Neural progenitor cell (in vitro differentiated cells): Measurements from ENCODE around the gene PTPRN2. TPM values are rescaled to one million over a fixed set of nuclear protein-coding genes. Genes with fewer than 3 reads are reported as not detected.

Experiments
- DNase-seq: peaks from one replicate; pipeline ENCODE4 v3.0.0-alpha.2; 2016; ENCODE audit warnings: low spot score
- H2AFZ ChIP-seq: fragments of 200-600 bp; sonication (generic); replicated peaks from 2 replicates; pipeline ENCODE4 v1.6.1; 2016; ENCODE audit warnings: antibody characterized with exemption
- H3F3A ChIP-seq: fragments of 200-600 bp; sonication (generic); 2 replicates; pipeline ENCODE4 v1.6.1; 2016; ENCODE audit warnings: antibody characterized with exemption, low read depth
- H3K27ac ChIP-seq: fragments of 200-600 bp; sonication (generic); 2 replicates; pipeline ENCODE4 v1.5.1; 2016; ENCODE audit warnings: mild to moderate bottlenecking
- H3K27me3 ChIP-seq: fragments of 200-600 bp; sonication (generic); 2 replicates; pipeline ENCODE4 v1.6.1; 2016; ENCODE audit warnings: mild to moderate bottlenecking, moderate library complexity
- H3K36me3 ChIP-seq: fragments of 200-600 bp; sonication (generic); 2 replicates; pipeline ENCODE4 v1.5.1; 2016
- H3K4me1 ChIP-seq: fragments of 200-600 bp; sonication (generic); 2 replicates; pipeline ENCODE4 v1.6.1; 2016; ENCODE audit warnings: mixed run types
- H3K4me2 ChIP-seq: fragments of 200-600 bp; sonication (generic); 2 replicates; pipeline ENCODE4 v1.6.1; 2016
- H3K4me3 ChIP-seq: fragments of 200-600 bp; sonication (generic); 2 replicates; pipeline ENCODE4 v1.5.1; 2016
- H3K79me2 ChIP-seq: fragments of 200-600 bp; sonication (generic); 2 replicates; pipeline ENCODE4 v1.6.1; 2016; ENCODE audit warnings: low read depth
- H3K9ac ChIP-seq: fragments of 200-600 bp; sonication (generic); 2 replicates; pipeline ENCODE4 v1.6.1; 2016
- H3K9me3 ChIP-seq: fragments of 200-600 bp; sonication (generic); 2 replicates; pipeline ENCODE4 v1.5.1; 2016; ENCODE audit warnings: low read depth
- H4K20me1 ChIP-seq: fragments of 200-600 bp; sonication (generic); 2 replicates; pipeline ENCODE4 v1.6.1; 2016; ENCODE audit warnings: low read depth
- H3K27ac Mint-ChIP-seq: 3 replicates; pipeline ENCODE4 v1.8.0; 2021; ENCODE audit warnings: mixed read lengths
- H3K27me3 Mint-ChIP-seq: 2 replicates; pipeline ENCODE4 v1.8.0; 2022; ENCODE audit warnings: low read depth, mild to moderate bottlenecking, inconsistent platforms, moderate library complexity, mixed read lengths; ENCODE audit not compliant: insufficient read depth
- H3K36me3 Mint-ChIP-seq: 3 replicates; pipeline ENCODE4 v1.8.0; 2021; ENCODE audit warnings: mixed read lengths
- H3K4me1 Mint-ChIP-seq: 3 replicates; pipeline ENCODE4 v1.8.0; 2021; ENCODE audit warnings: mixed read lengths
- H3K4me3 Mint-ChIP-seq: 3 replicates; pipeline ENCODE4 v1.8.0; 2021; ENCODE audit warnings: mild to moderate bottlenecking, moderate library complexity, mixed read lengths
- H3K9me3 Mint-ChIP-seq: 3 replicates; pipeline ENCODE4 v1.8.0; 2020; ENCODE audit warnings: mixed read lengths
- EZH2 ChIP-seq: fragments of 200-600 bp; sonication (generic); IDR thresholded peaks from 2 replicates; pipeline ENCODE4 v1.6.1; 2017; ENCODE audit warnings: antibody characterized with exemption, mild to moderate bottlenecking, moderate library complexity
- EZH2phosphoT487 ChIP-seq: fragments of 200-600 bp; sonication (generic); IDR thresholded peaks from 2 replicates; pipeline ENCODE4 v1.6.1; 2017; ENCODE audit warnings: antibody characterized with exemption
- total RNA-seq: library from RNA; depleted of rRNA; stranded (reverse); fragments of >200 nt; gene quantifications from 2 replicates; pipeline ENCODE4 v1.2.3, GENCODE V29; 2015; ENCODE audit warnings: low replicate concordance
- TF ChIP-seq, protein P1 (sequence below): fragments of 200-600 bp; sonication (generic); IDR thresholded peaks from 2 replicates; pipeline ENCODE4 v1.5.1; 2017; ENCODE audit warnings: antibody characterized with exemption, mild to moderate bottlenecking

Gene PTPRN2
- total RNA-seq, 1 donor from 2014 or later: 3.0 TPM

DNA sequence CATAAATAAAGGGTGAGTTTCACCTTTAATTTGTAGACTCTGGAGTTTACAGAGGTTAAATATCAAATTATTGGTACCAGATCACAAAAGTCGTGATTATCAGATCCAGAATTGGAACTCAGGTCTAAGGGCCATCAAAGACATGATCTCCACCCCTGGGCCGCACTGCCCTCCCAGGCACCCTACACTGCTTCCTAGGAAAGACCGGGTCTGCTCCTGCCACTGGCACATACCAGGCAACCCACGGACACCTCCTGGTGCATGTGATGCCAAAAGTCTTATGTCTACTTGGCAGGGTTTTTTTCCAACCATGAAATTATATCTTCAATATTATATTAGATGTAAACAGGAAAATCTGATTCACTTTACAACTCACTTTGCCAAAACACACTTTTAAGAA lies 452.8 kb downstream of the PTPRN2 start:
- Histone ChIP-seq H3K27ac (no peak overlapping the region), H3K4me3 (no peak overlapping the region), H3K9me3 (no peaks in the 10 kb centered on the region), H3K36me3 (no peaks in the 10 kb centered on the region), H3K79me2 (no peaks in the 10 kb centered on the region), H4K20me1 (no peaks in the 10 kb centered on the region), H3K4me2 (no peak overlapping the region), H3K27me3 (no peaks in the 10 kb centered on the region), H2AFZ (no peak overlapping the region), H3K9ac (no peak overlapping the region), H3K4me1 (no peaks in the 10 kb centered on the region), H3F3A (no peaks in the 10 kb centered on the region)
- no peak overlapping the region for H3K27ac Mint-ChIP-seq
- H3K9me3 Mint-ChIP-seq: no peaks in the 10 kb centered on the region
- H3K4me3 Mint-ChIP-seq: no peak overlapping the region
- no peak for DNase-seq
- TF ChIP-seq EZH2phosphoT487 (no peak), EZH2 (no peak)
- TF ChIP-seq, protein P1, sequence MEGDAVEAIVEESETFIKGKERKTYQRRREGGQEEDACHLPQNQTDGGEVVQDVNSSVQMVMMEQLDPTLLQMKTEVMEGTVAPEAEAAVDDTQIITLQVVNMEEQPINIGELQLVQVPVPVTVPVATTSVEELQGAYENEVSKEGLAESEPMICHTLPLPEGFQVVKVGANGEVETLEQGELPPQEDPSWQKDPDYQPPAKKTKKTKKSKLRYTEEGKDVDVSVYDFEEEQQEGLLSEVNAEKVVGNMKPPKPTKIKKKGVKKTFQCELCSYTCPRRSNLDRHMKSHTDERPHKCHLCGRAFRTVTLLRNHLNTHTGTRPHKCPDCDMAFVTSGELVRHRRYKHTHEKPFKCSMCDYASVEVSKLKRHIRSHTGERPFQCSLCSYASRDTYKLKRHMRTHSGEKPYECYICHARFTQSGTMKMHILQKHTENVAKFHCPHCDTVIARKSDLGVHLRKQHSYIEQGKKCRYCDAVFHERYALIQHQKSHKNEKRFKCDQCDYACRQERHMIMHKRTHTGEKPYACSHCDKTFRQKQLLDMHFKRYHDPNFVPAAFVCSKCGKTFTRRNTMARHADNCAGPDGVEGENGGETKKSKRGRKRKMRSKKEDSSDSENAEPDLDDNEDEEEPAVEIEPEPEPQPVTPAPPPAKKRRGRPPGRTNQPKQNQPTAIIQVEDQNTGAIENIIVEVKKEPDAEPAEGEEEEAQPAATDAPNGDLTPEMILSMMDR: no peak
- no peaks in the 10 kb centered on the region for H3K36me3 Mint-ChIP-seq
- no peaks in the 10 kb centered on the region for H3K27me3 Mint-ChIP-seq
- H3K4me1 Mint-ChIP-seq: no peaks in the 10 kb centered on the region

DNA sequence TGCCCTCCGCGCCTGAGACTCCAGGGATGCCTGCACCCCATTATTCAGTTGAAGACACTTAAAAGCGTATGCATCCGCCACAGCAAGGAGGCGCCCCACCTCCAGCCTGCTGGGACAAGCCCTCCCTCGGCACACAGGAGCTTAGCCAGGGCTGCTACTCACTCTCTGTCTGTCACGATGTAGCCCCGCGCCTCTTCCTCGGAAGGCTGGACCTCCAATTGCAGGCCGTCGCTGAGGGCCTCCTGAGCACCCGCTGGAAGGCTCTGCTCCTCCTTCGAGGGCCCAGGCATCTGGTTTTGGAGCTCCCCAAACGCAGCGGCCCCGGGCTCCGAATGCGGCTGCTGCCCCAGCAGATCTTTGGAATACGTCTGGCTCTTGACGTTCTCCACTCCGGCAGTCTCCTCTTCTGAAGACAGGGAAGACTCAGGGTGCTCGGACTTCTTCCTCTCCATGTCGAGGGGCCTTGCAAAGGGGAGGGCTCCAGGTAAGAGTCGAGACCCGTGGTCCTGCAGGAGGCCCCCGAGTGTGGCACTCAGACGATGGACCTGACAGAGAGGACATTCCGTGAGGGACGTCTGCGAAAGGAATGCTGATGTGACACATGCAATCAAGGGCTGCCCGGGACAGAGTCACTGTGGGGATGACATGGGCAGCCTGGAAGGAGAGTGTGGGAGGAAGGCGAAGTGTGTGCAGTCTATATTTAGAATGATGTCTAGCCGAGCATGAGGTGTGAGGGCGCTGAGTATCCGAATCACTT lies 453.9 kb downstream of the PTPRN2 start:
- no peak overlapping the region for H3K4me3 Mint-ChIP-seq
- no peak overlapping the region for H2AFZ ChIP-seq

DNA sequence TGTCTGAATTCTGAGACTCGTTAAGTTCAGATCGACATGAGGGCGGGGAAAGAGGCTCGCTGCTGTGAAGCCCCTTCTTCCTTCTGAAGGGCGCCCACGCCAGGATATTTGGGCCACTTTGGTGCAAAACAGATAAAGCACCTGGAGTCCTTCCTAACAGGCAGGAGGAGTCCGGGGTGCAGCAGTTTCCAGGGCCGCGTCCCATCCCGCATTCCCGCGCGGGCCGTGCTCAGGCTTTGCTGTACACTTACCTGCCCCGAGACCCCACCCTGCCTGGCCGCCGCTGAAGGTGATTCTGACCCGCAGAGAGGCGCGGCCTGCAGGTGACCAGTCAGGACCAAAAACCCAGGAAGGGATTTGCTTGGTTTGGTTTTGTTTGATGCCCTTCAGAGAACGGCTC lies 454.6 kb downstream of the PTPRN2 start:
- H3F3A ChIP-seq: no peaks in the 10 kb centered on the region
- no peak overlapping the region for H3K9ac ChIP-seq
- H3K27me3 ChIP-seq: no peaks in the 10 kb centered on the region
- no peaks in the 10 kb centered on the region for H4K20me1 ChIP-seq
- H3K79me2 ChIP-seq: no peaks in the 10 kb centered on the region
- Mint-ChIP-seq H3K36me3 (no peaks in the 10 kb centered on the region), H3K27ac (no peak overlapping the region), H3K9me3 (no peaks in the 10 kb centered on the region), H3K4me3 (no peak overlapping the region), H3K27me3 (no peaks in the 10 kb centered on the region), H3K4me1 (no peaks in the 10 kb centered on the region)
- TF ChIP-seq, protein P1: no peak
- TF ChIP-seq EZH2 (no peak), EZH2phosphoT487 (no peak)
- DNase-seq: no peak
- H3K4me2 ChIP-seq: no peak overlapping the region
- H3K9me3 ChIP-seq: no peaks in the 10 kb centered on the region
- no peaks in the 10 kb centered on the region for H3K36me3 ChIP-seq
- H3K4me1 ChIP-seq: no peaks in the 10 kb centered on the region
- H3K27ac ChIP-seq: no peak overlapping the region
- H2AFZ ChIP-seq: no peak overlapping the region
- no peak overlapping the region for H3K4me3 ChIP-seq

More for the DNA sequence above, 453.9 kb downstream of the PTPRN2 start:
- H3K4me1 Mint-ChIP-seq: no peaks in the 10 kb centered on the region
- H3K36me3 Mint-ChIP-seq: no peaks in the 10 kb centered on the region
- Histone ChIP-seq H3K27me3 (no peaks in the 10 kb centered on the region), H3K79me2 (no peaks in the 10 kb centered on the region), H3K4me3 (no peak overlapping the region), H3K4me1 (no peaks in the 10 kb centered on the region), H3K9me3 (no peaks in the 10 kb centered on the region), H3K4me2 (no peak overlapping the region), H3K9ac (no peak overlapping the region), H3K36me3 (no peaks in the 10 kb centered on the region), H3F3A (no peaks in the 10 kb centered on the region), H4K20me1 (no peaks in the 10 kb centered on the region), H3K27ac (no peak overlapping the region)
- TF ChIP-seq, protein P1: peak; percentile 11
- TF ChIP-seq EZH2phosphoT487 (no peak), EZH2 (no peak)
- DNase-seq: peak; percentile 16
- no peak overlapping the region for H3K27ac Mint-ChIP-seq
- no peaks in the 10 kb centered on the region for H3K27me3 Mint-ChIP-seq
- H3K9me3 Mint-ChIP-seq: no peaks in the 10 kb centered on the region
